Omental fat pad (tissue), 4 donors: ENCODE data around the gene RRAGB. TPM values are rescaled to one million over a fixed set of nuclear protein-coding genes. Genes with fewer than 3 reads are reported as not detected.

ENCODE experiments used
- ATAC-seq: fragments of 150-250 bp; one replicate; pipeline ENCODE4 v1.9.1; 2016; ENCODE audit warnings: mild to moderate bottlenecking, moderate library complexity; ENCODE audit not compliant: low FRiP score
- DNase-seq: peaks from one replicate; pipeline ENCODE4 v3.0.0-alpha.2; 2019; ENCODE audit warnings: low spot score
- total RNA-seq, 4 donors: library from RNA; depleted of rRNA; stranded (reverse); fragments of >200 nt; gene quantifications; one replicate each; pipeline ENCODE4 v1.1.0, GENCODE V29; 2016
- TF ChIP-seq, protein P1 (sequence below), 3 donors: fragments of 450-650 bp; IDR thresholded peaks; one replicate each; pipeline ENCODE4 v1.5.1; 2016 to 2017; ENCODE audit warnings: antibody characterized with exemption in 3 of 3, mild to moderate bottlenecking in 3 of 3, moderate library complexity in 2 of 3

Gene RRAGB
- total RNA-seq, 4 donors from 2014 or later = 9.5 to 25.9 (median 16.4) TPM

DNA sequence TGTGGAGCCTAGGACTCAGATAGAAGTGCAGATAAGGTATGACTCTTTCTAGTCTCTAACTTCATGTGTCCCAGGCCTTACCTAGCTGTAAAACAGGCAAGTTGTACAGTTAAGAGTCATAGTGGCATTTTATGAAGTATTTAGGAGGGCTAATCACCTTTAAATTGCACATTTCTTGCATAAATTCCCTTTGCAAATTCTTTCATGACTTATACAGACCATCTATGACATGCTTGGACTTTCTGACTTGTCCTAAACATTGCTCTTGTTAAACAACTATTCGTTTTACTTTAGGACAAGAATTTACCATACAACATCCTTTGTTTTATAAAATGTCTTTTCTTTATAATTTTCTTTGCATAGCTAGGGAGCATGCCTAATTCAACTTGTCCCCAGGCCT, 7.8 kb upstream of the RRAGB start:
- DNase-seq (no peak), ATAC-seq (no peak)
- TF ChIP-seq, protein P1, sequence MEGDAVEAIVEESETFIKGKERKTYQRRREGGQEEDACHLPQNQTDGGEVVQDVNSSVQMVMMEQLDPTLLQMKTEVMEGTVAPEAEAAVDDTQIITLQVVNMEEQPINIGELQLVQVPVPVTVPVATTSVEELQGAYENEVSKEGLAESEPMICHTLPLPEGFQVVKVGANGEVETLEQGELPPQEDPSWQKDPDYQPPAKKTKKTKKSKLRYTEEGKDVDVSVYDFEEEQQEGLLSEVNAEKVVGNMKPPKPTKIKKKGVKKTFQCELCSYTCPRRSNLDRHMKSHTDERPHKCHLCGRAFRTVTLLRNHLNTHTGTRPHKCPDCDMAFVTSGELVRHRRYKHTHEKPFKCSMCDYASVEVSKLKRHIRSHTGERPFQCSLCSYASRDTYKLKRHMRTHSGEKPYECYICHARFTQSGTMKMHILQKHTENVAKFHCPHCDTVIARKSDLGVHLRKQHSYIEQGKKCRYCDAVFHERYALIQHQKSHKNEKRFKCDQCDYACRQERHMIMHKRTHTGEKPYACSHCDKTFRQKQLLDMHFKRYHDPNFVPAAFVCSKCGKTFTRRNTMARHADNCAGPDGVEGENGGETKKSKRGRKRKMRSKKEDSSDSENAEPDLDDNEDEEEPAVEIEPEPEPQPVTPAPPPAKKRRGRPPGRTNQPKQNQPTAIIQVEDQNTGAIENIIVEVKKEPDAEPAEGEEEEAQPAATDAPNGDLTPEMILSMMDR (IDR thresholded peaks at IDR 0.05) = no peak

DNA sequence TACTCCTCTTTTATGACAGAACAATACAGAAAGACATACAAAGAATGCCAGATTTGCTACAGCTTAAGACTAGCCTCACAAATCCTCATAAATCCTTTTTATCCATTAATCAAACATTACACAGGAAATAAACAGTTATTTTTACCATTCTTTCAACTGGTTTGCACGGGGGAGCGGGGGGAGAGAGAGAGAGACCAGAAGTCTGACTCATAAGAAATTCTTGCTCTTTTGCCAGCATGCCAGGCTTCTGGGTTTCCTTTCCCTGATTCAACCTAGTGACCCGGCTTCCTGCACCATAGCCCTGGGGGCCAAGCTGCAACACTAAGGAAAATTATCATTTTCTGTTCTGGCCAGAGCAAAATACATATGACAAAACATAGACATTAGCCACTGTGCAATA, 6.8 kb upstream of the RRAGB start:
- DNase-seq = no peak
- TF ChIP-seq, protein P1 (IDR thresholded peaks at IDR 0.05) = no peak
- no peak for ATAC-seq

DNA sequence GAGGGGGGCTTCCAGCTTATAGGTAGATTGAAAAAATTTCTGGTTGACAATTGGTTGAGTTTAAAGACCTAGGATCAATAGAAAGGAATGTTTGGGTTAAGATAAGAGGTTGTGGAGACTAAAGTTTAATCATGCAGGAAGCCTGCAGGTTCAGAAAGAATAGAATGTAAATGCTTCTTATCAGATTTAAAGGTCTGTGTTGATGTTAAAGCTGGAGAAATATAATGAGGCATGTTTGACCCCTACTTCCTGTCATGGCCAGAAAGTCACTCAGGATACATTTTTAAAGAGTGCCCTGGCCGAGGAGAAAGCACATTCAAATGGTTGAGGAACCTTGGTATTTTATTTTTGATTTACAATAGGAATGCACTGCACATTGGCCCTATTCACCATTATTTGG, 3.9 kb upstream of the RRAGB start:
- ATAC-seq (no peak), DNase-seq (no peak)
- TF ChIP-seq, protein P1 (IDR thresholded peaks at IDR 0.05) = no peak

DNA sequence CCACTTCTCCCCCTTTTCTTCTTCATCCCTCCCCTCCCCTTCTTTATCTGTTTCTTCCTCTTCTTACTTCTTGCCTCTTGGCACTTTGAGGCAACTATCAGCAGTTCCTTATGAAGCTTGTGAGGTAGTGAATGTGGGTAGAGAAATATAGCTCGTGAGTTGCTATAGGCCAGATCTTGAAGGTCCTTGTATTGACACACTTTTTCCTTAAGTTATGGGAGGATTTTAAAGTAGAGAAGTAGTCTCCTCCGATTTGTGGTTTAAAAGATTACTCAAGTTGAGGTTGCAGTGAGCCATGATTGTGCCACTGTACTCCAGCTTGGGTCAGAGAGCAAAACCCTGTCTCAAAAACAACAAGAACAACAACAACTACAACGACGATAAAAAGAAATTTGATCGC, 3.4 kb upstream of the RRAGB start:
- ATAC-seq = no peak
- TF ChIP-seq, protein P1 (IDR thresholded peaks at IDR 0.05) = no peak
- no peak for DNase-seq

DNA sequence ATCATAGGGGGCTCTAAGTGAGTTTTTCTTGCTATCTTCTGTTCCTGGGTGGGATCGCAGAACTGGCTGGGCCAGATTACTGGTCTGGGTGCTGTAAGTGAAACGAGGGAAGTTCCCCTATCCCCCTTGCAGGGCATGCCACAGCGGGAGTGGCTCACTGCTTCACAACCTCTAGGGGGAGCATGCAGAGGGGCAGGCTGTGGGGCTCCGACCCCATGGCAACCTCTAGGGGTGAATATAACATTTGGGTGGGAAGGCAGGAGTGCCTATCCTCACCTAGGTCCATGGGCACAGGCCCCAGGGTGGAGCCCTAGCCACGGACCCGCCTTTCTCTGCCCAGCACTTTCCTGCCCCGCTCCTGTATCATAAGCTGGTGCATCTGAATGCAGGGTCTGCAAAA, 1.7 kb upstream of the RRAGB start:
- TF ChIP-seq, protein P1 (IDR thresholded peaks at IDR 0.05) = no peak
- ATAC-seq = no peak

DNA sequence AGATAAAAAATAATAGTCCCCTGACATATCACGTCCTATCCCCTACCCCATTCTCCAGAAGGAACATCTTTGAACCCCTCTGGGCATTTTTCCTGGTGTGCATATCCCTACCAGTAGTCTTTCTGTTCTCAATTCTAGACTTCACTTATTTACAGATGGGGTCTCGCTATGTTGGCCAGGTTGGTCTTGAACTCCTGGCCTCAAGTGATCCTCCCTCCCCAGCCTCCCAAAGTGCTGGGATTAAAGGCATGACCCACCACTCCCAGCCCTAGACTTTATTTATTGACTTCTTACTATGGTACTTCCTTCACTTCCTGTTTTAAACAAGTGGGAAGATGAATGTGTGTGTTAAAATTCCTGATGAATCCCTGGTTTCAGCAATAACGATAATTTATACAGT, 612 bp upstream of the RRAGB start:
- TF ChIP-seq, protein P1 (IDR thresholded peaks at IDR 0.05) = no peak
- no peak for ATAC-seq
- DNase-seq = no peak

More for the DNA sequence above, 1.7 kb upstream of the RRAGB start:
- DNase-seq = no peak

DNA sequence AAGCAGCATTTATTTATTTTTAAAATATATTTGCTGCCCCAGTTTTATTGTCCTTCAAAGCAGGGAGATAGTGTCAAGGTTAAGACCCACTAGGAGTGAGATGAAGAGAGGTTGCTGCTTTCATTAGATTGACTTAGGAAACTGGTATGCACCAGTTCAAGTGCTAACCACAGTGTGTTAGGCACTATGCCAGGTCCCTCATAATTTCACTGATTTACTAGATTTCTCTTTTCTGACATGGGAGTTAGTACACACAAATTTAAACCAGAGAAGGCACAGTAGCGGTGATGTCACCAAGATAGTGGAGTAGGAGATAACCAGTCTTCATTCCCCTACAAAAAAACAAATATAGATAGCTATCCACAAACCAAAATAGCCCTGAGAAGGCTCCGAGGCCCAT, 14.3 kb downstream of the RRAGB start:
- TF ChIP-seq, protein P1 (IDR thresholded peaks at IDR 0.05) = no peak
- ATAC-seq (no peak), DNase-seq (no peak)
